Measurements from ENCODE around the gene RCOR1. TPM values are rescaled to one million over a fixed set of nuclear protein-coding genes. Genes with fewer than 3 reads are reported as not detected.

Gene RCOR1
- total and polyA plus RNA-seq, 2 donors (not counting 1 experiment from before 2014, with no cell fraction given): 8.7 to 37.1 TPM

DNA sequence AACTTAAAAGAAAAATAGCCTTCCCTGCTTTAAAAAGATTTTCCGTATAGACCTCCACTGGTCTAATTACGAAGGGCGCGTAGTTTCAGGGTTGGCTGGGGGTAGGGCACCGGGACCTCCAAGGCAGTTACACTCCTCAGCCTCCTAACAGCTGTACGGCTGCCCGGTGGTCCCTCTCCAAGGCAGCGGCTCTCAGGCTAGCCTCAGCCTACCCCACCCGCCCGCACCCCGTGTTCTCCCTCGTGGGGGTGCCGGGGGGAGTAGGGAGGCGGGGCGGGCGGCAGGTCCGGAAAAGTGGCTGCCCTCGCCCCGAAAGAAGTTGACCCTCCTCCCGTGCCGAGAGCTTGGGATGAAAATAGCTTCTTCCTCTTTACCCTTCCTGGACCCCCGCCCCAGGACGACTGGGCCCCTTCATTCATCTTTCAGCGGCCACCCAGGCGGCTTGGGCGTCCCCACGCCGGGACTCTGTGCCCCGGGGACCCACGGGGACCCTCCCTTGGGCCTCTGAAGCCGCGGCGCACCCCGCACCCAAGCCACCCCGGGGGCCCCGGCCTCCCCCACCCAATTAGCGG is 991 bp upstream of the RCOR1 start:
- ChIA-PET POLR2A (interaction anchor here (0.6 to 1.2 kb wide), 5 partner anchors 19 to 67 kb away, joined by 3 to 4 read pairs (median 3); no protein-coding TSS in a partner anchor), CTCF (interaction anchor here (0.6 to 1.3 kb wide), 6 partner anchors 31 to 859 kb away, joined by 3 to 4 read pairs (median 3); no protein-coding TSS in a partner anchor)
- intact Hi-C loops (cut with micrococcal nuclease): loop anchor here (5.0 kb wide), 5 partner anchors 101 to 936 kb away; partner anchors contain the start of genes EXOC3L4, TRMT61A and ZNF839
- DNase-seq (no peak), ATAC-seq (ENCODE audit: low read depth) (no peak)
- no peaks in the 10 kb centered on the region for H3K9me3 Mint-ChIP-seq (ENCODE audit: insufficient read depth)
- Histone ChIP-seq H3K27me3 (replicated peaks in 1 of 4; ENCODE audit: control extremely low read depth in 1 of 4, control insufficient read depth in 3 of 4, insufficient read depth in 4 of 4, low read length in 3 of 4) (no peaks in the 10 kb centered on the region), H3K36me3 (replicated peaks in 1 of 2; ENCODE audit: control extremely low read depth in 1 of 2, control insufficient read depth in 1 of 2, extremely low read depth in 1 of 2, insufficient read depth in 2 of 2, low read length in 1 of 2) (peaks cover 0 to 1% of the 10 kb centered on the region in 2 experiments), H3K4me3 (ENCODE audit: control extremely low read depth in 1 of 5, extremely low read depth in 1 of 5, insufficient read depth in 1 of 5, low read depth in 2 of 5, low read length in 4 of 5) (peak overlapping the region; percentile 44 to 91 (median 83)), H3K4me2 (replicated peaks; ENCODE audit: low read depth, low read length, poor library complexity, severe bottlenecking) (peak overlapping the region; percentile 96), H3K9me3 (ENCODE audit: control extremely low read depth in 1 of 3, control insufficient read depth in 2 of 3, insufficient read depth in 1 of 3, low read length in 2 of 3) (no peaks in the 10 kb centered on the region), H2AFZ (ENCODE audit: insufficient read depth, low read depth, low read length, poor library complexity, severe bottlenecking) (peak overlapping the region; percentile 92), H3K9ac (ENCODE audit: low read length) (peak overlapping the region; percentile 88), H3K4me1 (ENCODE audit: control insufficient read depth in 2 of 2, insufficient read depth in 2 of 2, low read length in 2 of 2) (peaks cover 10 to 22% of the 10 kb centered on the region in 2 donors), H3K27ac (ENCODE audit: low read length in 2 of 2) (peak overlapping the region; percentile 82 to 95), H4K20me1 (ENCODE audit: control insufficient read depth, insufficient read depth, low read length, poor library complexity, severe bottlenecking) (peaks cover 24% of the 10 kb centered on the region), H3K79me2 (ENCODE audit: control insufficient read depth, insufficient read depth, low read length) (peaks cover 31% of the 10 kb centered on the region)
- H3K27me3 Mint-ChIP-seq: no peaks in the 10 kb centered on the region
- peaks cover 28% of the 10 kb centered on the region for H3K4me1 Mint-ChIP-seq
- 2% methylated on average over 29 of the region's 37 CpGs for WGBS (ENCODE audit: insufficient coverage)
- peak overlapping the region; percentile 89 for H3K4me3 Mint-ChIP-seq
- TF ChIP-seq CTCF (IDR thresholded peaks at IDR 0.05) (no peak), EZH2 (IDR thresholded peaks at IDR 0.05; ENCODE audit: borderline replicate concordance, insufficient read depth, low read depth, low read length, poor library complexity, severe bottlenecking) (no peak)
- H3K27ac Mint-ChIP-seq: peak overlapping the region; percentile 97

- H4K20me1 ChIP-seq (ENCODE audit: control insufficient read depth, insufficient read depth, low read length, poor library complexity, severe bottlenecking): peaks cover 24% of the 10 kb centered on the region
- H3K27ac Mint-ChIP-seq: peak overlapping the region; percentile 81
- H3K9me3 Mint-ChIP-seq (ENCODE audit: insufficient read depth): no peaks in the 10 kb centered on the region
- peak overlapping the region; percentile 56 for H2AFZ ChIP-seq (ENCODE audit: insufficient read depth, low read depth, low read length, poor library complexity, severe bottlenecking)
- peaks cover 26% of the 10 kb centered on the region for H3K4me1 Mint-ChIP-seq
- ATAC-seq (ENCODE audit: low read depth) (peak; percentile 2), DNase-seq (peak; percentile 70)
- H3K4me2 ChIP-seq (replicated peaks; ENCODE audit: low read depth, low read length, poor library complexity, severe bottlenecking): peak overlapping the region; percentile 83
- H3K79me2 ChIP-seq (ENCODE audit: control insufficient read depth, insufficient read depth, low read length): peaks cover 41% of the 10 kb centered on the region
- peak overlapping the region; percentile 80 for H3K9ac ChIP-seq (ENCODE audit: low read length)
- POLR2A ChIA-PET: no interaction called here
- no peak for TF ChIP-seq EZH2 (IDR thresholded peaks at IDR 0.05; ENCODE audit: borderline replicate concordance, insufficient read depth, low read depth, low read length, poor library complexity, severe bottlenecking)
- TF ChIP-seq CTCF (IDR thresholded peaks at IDR 0.05): no peak
- intact Hi-C loops (cut with micrococcal nuclease): loop anchor here (1.0 to 5.0 kb wide), 7 partner anchors 37 to 935 kb away; partner anchors contain the start of genes EIF5, EXOC3L4, TRMT61A and ZNF839
- H3K4me1 ChIP-seq (ENCODE audit: control insufficient read depth in 2 of 2, insufficient read depth in 2 of 2, low read length in 2 of 2): peaks cover 10 to 22% of the 10 kb centered on the region in 2 donors
- 0% methylated on average over 46 of the region's 49 CpGs for WGBS (ENCODE audit: insufficient coverage)
- H3K4me3 ChIP-seq (ENCODE audit: control extremely low read depth in 1 of 5, extremely low read depth in 1 of 5, insufficient read depth in 1 of 5, low read depth in 2 of 5, low read length in 4 of 5): peak overlapping the region in 4 of 5 experiments; percentile 43 to 86 (median 67)
- H3K27me3 Mint-ChIP-seq: no peaks in the 10 kb centered on the region
- CTCF ChIA-PET: no interaction called here
- peak overlapping the region; percentile 47 to 72 for H3K27ac ChIP-seq (ENCODE audit: low read length in 2 of 2)
- no peaks in the 10 kb centered on the region for H3K9me3 ChIP-seq (ENCODE audit: control extremely low read depth in 1 of 3, control insufficient read depth in 2 of 3, insufficient read depth in 1 of 3, low read length in 2 of 3)
- H3K4me3 Mint-ChIP-seq: peak overlapping the region; percentile 89
- peaks cover 0 to 1% of the 10 kb centered on the region in 2 experiments for H3K36me3 ChIP-seq (replicated peaks in 1 of 2; ENCODE audit: control extremely low read depth in 1 of 2, control insufficient read depth in 1 of 2, extremely low read depth in 1 of 2, insufficient read depth in 2 of 2, low read length in 1 of 2)
- no peaks in the 10 kb centered on the region for H3K27me3 ChIP-seq (replicated peaks in 1 of 4; ENCODE audit: control extremely low read depth in 1 of 4, control insufficient read depth in 3 of 4, insufficient read depth in 4 of 4, low read length in 3 of 4)
Measured at GRCh38 chr14:102592763-102593060, 263 bp downstream of the RCOR1 start.

Data from B cell (primary cell).